Fibroblast of lung (primary cell): ENCODE results near the gene PWWP2B.

Experiments
- CTCF ChIP-seq, 2 donors: IDR thresholded peaks in 1 of 2; conservative IDR thresholded peaks in 1 of 2; 1 replicate in 1 of 2; 2 replicates in 1 of 2; pipeline ENCODE4 v1.5.1; 2011 to 2012; ENCODE audit warnings: low read length in 2 of 2, control low read depth in 1 of 2, inconsistent platforms in 1 of 2, low read depth in 1 of 2, mild to moderate bottlenecking in 1 of 2
- EZH2 ChIP-seq: IDR thresholded peaks from 2 replicates; pipeline ENCODE4 v1.5.1; 2012; ENCODE audit warnings: low read length, control low read depth, mild to moderate bottlenecking; ENCODE audit errors: missing control alignments

- TF ChIP-seq CTCF (conservative IDR thresholded peaks at IDR 0.05 in 1 of 2, IDR thresholded peaks at IDR 0.05 in 1 of 2; ENCODE audit: low read depth in 1 of 2, low read length in 2 of 2) (no peak), EZH2 (no peak)
Measured at GRCh38 chr10:132433671-132434340, 36.8 kb downstream of the PWWP2B start.
